Smooth muscle cell (in vitro differentiated cells): Measurements from ENCODE around the gene PIGBOS1. TPM values are rescaled to one million over a fixed set of nuclear protein-coding genes. Genes with fewer than 3 reads are reported as not detected.

Source experiments
- DNase-seq: peaks from one replicate; lab custom pipeline; 2025; ENCODE audit not compliant: unreplicated experiment; lab: John Stamatoyannopoulos, UW
- H2AFZ ChIP-seq: fragments of 200-600 bp; sonication (generic); 2 replicates; pipeline ENCODE4 v1.6.0; 2016; ENCODE audit warnings: antibody characterized with exemption, low read depth, mild to moderate bottlenecking
- H3F3A ChIP-seq: fragments of 200-600 bp; sonication (generic); 2 replicates; pipeline ENCODE4 v1.6.0; 2017; ENCODE audit warnings: antibody characterized with exemption, low read depth
- H3K27ac ChIP-seq: fragments of 200-600 bp; sonication (generic); 2 replicates; pipeline ENCODE4 v1.5.1; 2016; ENCODE audit warnings: low read depth, mild to moderate bottlenecking
- H3K27me3 ChIP-seq: fragments of 200-600 bp; sonication (generic); 2 replicates; pipeline ENCODE4 v1.6.1; 2016; ENCODE audit warnings: low read depth, mild to moderate bottlenecking
- H3K36me3 ChIP-seq: fragments of 200-600 bp; sonication (generic); 2 replicates; pipeline ENCODE4 v1.5.1; 2016; ENCODE audit warnings: low read depth
- H3K4me1 ChIP-seq: fragments of 200-600 bp; sonication (generic); 2 replicates; pipeline ENCODE4 v1.5.1; 2016; ENCODE audit warnings: low read depth
- H3K4me2 ChIP-seq: fragments of 200-600 bp; sonication (generic); 2 replicates; pipeline ENCODE4 v1.6.0; 2016; ENCODE audit warnings: mild to moderate bottlenecking
- H3K4me3 ChIP-seq: fragments of 200-600 bp; sonication (generic); 2 replicates; pipeline ENCODE4 v1.5.1; 2016; ENCODE audit warnings: mild to moderate bottlenecking
- H3K79me2 ChIP-seq: fragments of 200-600 bp; sonication (generic); 2 replicates; pipeline ENCODE4 v1.6.0; 2016; ENCODE audit warnings: low read depth, mild to moderate bottlenecking
- H3K9ac ChIP-seq: fragments of 200-600 bp; sonication (generic); 2 replicates; pipeline ENCODE4 v1.6.0; 2016; ENCODE audit warnings: low read depth
- H3K9me3 ChIP-seq: fragments of 200-600 bp; sonication (generic); replicated peaks from 2 replicates; pipeline ENCODE4 v1.5.1; 2016; ENCODE audit warnings: low read depth
- H4K20me1 ChIP-seq: fragments of 200-600 bp; sonication (generic); 2 replicates; pipeline ENCODE4 v1.6.0; 2016; ENCODE audit warnings: low read depth
- WGBS: methylation state at CpG from one replicate; pipeline ENCODE4 v1.1.7; 2016; ENCODE audit warnings: low lambda C conversion rate; 5-methylcytosine and 5-hydroxymethylcytosine counted together
- polyA plus RNA-seq: library from polyadenylated mRNA; unstranded; fragments of >200 nt; fragmentation: Nextera tagmentation; extraction: Ambion mirVana; gene quantifications from 2 replicates; pipeline ENCODE4 v1.2.1, GENCODE V29; 2016
- total RNA-seq: library from RNA; depleted of rRNA; stranded (reverse); fragments of >200 nt; gene quantifications from 2 replicates; pipeline ENCODE4 v1.2.3, GENCODE V29; 2014
- TF ChIP-seq, protein P1 (sequence below): fragments of 200-600 bp; sonication (generic); IDR thresholded peaks from 2 replicates; pipeline ENCODE4 v1.5.1; 2017; ENCODE audit warnings: borderline replicate concordance, mild to moderate bottlenecking, antibody characterized with exemption; ENCODE audit not compliant: insufficient read depth, poor library complexity, severe bottlenecking

The PIGBOS1 gene
- total and polyA plus RNA-seq, 2 experiments from 2014 or later = 14.6 to 25.0 TPM

DNA sequence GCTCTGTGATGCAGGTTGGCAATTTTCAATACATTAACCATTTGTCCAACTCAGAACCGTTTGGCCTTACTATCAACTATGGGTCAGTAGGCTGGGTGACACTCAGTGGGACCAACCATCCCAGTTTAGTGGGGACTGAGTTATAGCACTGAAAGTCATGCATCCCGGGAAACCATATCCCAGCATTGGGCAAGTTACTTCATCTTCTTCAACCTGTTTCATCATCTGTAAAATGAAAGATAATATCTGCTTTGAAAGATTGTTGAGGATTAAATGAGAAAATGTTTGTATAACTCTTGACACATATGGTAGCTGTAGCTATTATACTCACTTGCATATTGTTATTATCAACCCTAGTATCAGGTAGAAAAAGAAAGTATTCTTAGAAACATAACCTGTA is 41.2 kb downstream of the PIGBOS1 start:
- peaks cover 17% of the 10 kb centered on the region for H4K20me1 ChIP-seq
- no peak overlapping the region for H3K27ac ChIP-seq
- no peak overlapping the region for H2AFZ ChIP-seq
- no peaks in the 10 kb centered on the region for H3K4me1 ChIP-seq
- peaks cover 33% of the 10 kb centered on the region for H3K79me2 ChIP-seq
- H3F3A ChIP-seq = no peaks in the 10 kb centered on the region
- WGBS = 95% methylated on average over 2 of the region's 2 CpGs
- H3K9ac ChIP-seq = no peak overlapping the region
- no peak overlapping the region for H3K4me3 ChIP-seq
- TF ChIP-seq, protein P1, sequence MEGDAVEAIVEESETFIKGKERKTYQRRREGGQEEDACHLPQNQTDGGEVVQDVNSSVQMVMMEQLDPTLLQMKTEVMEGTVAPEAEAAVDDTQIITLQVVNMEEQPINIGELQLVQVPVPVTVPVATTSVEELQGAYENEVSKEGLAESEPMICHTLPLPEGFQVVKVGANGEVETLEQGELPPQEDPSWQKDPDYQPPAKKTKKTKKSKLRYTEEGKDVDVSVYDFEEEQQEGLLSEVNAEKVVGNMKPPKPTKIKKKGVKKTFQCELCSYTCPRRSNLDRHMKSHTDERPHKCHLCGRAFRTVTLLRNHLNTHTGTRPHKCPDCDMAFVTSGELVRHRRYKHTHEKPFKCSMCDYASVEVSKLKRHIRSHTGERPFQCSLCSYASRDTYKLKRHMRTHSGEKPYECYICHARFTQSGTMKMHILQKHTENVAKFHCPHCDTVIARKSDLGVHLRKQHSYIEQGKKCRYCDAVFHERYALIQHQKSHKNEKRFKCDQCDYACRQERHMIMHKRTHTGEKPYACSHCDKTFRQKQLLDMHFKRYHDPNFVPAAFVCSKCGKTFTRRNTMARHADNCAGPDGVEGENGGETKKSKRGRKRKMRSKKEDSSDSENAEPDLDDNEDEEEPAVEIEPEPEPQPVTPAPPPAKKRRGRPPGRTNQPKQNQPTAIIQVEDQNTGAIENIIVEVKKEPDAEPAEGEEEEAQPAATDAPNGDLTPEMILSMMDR = no peak
- H3K27me3 ChIP-seq = no peaks in the 10 kb centered on the region
- no peaks in the 10 kb centered on the region for H3K36me3 ChIP-seq
- DNase-seq = no peak
- no peaks in the 10 kb centered on the region for H3K9me3 ChIP-seq
- H3K4me2 ChIP-seq = no peak overlapping the region

DNA sequence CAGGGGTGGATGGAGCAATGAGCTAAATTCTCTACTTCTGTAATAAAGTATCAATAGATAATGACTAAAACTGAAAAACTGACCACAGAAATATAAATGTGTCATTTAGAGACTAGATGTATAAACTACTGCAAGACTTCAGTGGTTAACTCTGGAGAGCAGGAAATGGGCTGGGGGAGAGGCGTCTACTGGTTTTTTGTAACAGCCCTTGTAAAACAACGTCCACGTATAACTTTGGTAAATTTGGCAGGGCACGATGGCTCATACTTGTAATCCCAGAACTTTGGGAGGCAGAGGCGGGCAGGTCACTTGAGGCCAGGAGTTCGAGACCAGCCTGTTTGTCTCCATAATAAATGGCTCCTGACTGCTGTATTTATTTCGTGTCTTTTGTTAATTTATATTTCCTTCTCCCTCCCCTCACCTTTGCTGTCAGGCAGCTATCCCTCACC is 41.8 kb downstream of the PIGBOS1 start:
- H3K9me3 ChIP-seq = no peaks in the 10 kb centered on the region
- no peak for DNase-seq

DNA sequence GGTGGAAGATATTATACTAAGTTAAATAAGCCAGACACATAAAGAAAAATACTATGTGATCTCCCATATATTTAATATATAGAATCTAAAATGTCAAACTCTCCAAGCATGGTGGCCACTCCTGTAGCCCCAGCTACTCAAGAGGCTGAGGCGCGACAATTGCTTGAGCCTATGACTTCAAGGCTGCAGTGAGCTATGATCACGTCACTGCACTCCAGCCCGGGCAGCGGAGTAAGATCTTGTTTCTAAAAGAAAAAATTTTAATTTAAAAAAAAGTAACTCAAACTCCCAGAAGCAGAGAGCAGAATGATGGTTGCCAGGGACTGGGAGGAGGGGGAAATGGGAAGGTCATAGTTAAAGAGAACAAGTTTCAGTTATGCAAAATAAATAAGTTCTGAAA is 42.6 kb downstream of the PIGBOS1 start:
- H3K36me3 ChIP-seq = no peaks in the 10 kb centered on the region
- H3K9ac ChIP-seq = no peak overlapping the region
- no peak for DNase-seq
- H3K4me1 ChIP-seq = no peaks in the 10 kb centered on the region
- H3K79me2 ChIP-seq = peaks cover 35% of the 10 kb centered on the region
- WGBS = 99% methylated on average over 5 of the region's 5 CpGs
- H4K20me1 ChIP-seq = peaks cover 13% of the 10 kb centered on the region
- no peak overlapping the region for H2AFZ ChIP-seq
- TF ChIP-seq, protein P1 = no peak
- H3K27me3 ChIP-seq = no peaks in the 10 kb centered on the region
- H3K4me3 ChIP-seq = no peak overlapping the region
- no peak overlapping the region for H3K27ac ChIP-seq
- no peak overlapping the region for H3K4me2 ChIP-seq
- H3K9me3 ChIP-seq = no peaks in the 10 kb centered on the region
- no peaks in the 10 kb centered on the region for H3F3A ChIP-seq

More for the DNA sequence above, 41.8 kb downstream of the PIGBOS1 start:
- Histone ChIP-seq H2AFZ (no peak overlapping the region), H3K36me3 (no peaks in the 10 kb centered on the region), H3K4me3 (no peak overlapping the region), H3K9ac (no peak overlapping the region), H3K79me2 (peaks cover 37% of the 10 kb centered on the region), H3F3A (no peaks in the 10 kb centered on the region), H4K20me1 (peaks cover 16% of the 10 kb centered on the region), H3K4me1 (no peaks in the 10 kb centered on the region), H3K27me3 (no peaks in the 10 kb centered on the region), H3K4me2 (no peak overlapping the region), H3K27ac (no peak overlapping the region)
- TF ChIP-seq, protein P1 = no peak
- 65% methylated on average over 7 of the region's 7 CpGs for WGBS

DNA sequence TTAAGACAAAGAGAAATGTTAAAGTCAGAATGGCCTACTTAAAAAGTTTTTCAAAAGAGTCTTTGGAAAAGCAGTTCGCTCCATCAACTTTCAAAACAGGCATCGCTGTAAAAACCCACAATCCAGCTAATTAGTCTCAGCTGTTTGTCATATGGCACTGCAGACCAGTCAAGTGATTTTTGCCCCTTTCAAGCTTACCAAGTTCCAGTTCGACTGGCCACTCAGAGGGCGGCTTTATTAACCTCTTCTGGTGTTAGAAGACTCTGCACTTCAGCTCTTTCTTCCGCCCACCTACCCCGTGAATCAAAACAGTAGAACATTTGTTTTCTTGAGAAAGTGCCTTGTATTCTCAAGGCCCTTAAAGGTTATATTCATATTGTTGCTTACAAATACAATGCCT is 48.6 kb downstream of the PIGBOS1 start:
- no peak for DNase-seq
- Histone ChIP-seq H2AFZ (no peak overlapping the region), H3K79me2 (peaks cover 20% of the 10 kb centered on the region), H3K27ac (peak overlapping the region; percentile 13), H3K9ac (no peak overlapping the region), H3K36me3 (no peaks in the 10 kb centered on the region), H3K4me3 (no peak overlapping the region), H3K4me2 (peak overlapping the region; percentile 44), H3K4me1 (peaks cover 13% of the 10 kb centered on the region), H3K9me3 (no peaks in the 10 kb centered on the region), H4K20me1 (no peaks in the 10 kb centered on the region), H3K27me3 (no peaks in the 10 kb centered on the region), H3F3A (peaks cover 14% of the 10 kb centered on the region)
- WGBS = 43% methylated on average over 6 of the region's 6 CpGs
- TF ChIP-seq, protein P1 = no peak
